ENCODE results near the gene NTSR1. TPM values are rescaled to one million over a fixed set of nuclear protein-coding genes. Genes with fewer than 3 reads are reported as not detected.

Gene NTSR1
- polyA plus RNA-seq, 1 donor from 2014 or later = 0.05 TPM

DNA sequence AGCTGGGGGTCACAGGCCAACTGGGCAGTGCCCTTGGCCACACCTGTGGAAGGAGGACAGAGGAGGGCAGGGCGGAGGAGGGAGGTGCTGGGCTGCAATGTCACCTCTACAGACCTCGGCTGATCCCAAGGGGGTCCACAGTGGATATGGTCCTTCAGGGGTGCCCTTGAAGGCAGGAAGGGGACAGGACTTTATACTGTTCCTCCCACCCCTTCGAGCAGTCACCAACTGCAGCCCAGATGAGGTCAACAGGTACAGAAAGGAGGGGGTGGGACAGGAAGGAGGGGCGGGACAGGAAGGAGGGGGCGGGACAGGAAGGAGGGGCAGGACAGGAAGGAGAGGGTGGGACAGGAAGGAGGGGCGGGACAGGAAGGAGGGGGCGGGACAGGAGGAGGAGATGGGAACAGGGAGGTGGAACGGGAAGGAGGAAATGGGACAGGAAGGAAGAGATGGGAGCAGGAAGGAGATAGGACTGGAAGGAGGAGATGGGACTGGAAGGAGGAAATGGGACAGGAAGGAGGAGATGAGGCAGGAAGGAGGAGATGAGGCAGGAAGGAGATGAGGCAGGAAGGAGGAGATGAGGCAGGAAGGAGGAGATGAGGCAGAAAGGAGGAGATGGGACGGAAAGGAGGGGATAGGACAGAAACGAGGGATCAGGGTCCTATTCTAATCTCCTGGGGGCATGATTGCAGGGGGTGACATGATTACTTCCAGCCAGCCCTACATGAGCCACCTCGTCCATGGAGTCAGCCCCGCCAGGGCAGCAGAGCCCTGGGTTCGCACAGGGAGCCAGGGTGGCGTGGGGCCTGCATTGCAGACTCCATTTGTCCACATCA, 68.3 kb downstream of the NTSR1 start:
- H3K9me3 ChIP-seq (ENCODE audit: low read length) = no peaks in the 10 kb centered on the region
- H3K79me2 ChIP-seq (replicated peaks; ENCODE audit: insufficient read depth, low read length) = no peaks in the 10 kb centered on the region
- H4K20me1 ChIP-seq (ENCODE audit: insufficient read depth) = no peaks in the 10 kb centered on the region
- TF ChIP-seq EP300 (conservative IDR thresholded peaks at IDR 0.05; ENCODE audit: poor library complexity, severe bottlenecking) (no peak), POLR2AphosphoS5 (IDR thresholded peaks at IDR 0.05) (no peak), TAF1 (IDR thresholded peaks at IDR 0.05; ENCODE audit: low read depth) (no peak)
- TF ChIP-seq, protein P1, sequence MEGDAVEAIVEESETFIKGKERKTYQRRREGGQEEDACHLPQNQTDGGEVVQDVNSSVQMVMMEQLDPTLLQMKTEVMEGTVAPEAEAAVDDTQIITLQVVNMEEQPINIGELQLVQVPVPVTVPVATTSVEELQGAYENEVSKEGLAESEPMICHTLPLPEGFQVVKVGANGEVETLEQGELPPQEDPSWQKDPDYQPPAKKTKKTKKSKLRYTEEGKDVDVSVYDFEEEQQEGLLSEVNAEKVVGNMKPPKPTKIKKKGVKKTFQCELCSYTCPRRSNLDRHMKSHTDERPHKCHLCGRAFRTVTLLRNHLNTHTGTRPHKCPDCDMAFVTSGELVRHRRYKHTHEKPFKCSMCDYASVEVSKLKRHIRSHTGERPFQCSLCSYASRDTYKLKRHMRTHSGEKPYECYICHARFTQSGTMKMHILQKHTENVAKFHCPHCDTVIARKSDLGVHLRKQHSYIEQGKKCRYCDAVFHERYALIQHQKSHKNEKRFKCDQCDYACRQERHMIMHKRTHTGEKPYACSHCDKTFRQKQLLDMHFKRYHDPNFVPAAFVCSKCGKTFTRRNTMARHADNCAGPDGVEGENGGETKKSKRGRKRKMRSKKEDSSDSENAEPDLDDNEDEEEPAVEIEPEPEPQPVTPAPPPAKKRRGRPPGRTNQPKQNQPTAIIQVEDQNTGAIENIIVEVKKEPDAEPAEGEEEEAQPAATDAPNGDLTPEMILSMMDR (IDR thresholded peaks at IDR 0.05; ENCODE audit: poor library complexity, severe bottlenecking) = no peak
- H2AFZ ChIP-seq (ENCODE audit: low read depth, low read length) = no peak overlapping the region
- no peak overlapping the region for H3K9ac ChIP-seq (ENCODE audit: low read length)
- H3K36me3 ChIP-seq (ENCODE audit: insufficient read depth, low read length) = no peaks in the 10 kb centered on the region
- no peaks in the 10 kb centered on the region for H3K9me2 ChIP-seq (ENCODE audit: insufficient read depth, low read length)
- no peak overlapping the region for H3K4me3 ChIP-seq (ENCODE audit: low read length)
- no peak overlapping the region for H3K4me2 ChIP-seq (ENCODE audit: low read length)
- H3F3A ChIP-seq (ENCODE audit: insufficient read depth, low read length, poor library complexity, severe bottlenecking) = no peaks in the 10 kb centered on the region
- no peaks in the 10 kb centered on the region for H3K27me3 ChIP-seq (ENCODE audit: insufficient read depth, low read depth, low read length)
- H3K27ac ChIP-seq (ENCODE audit: low read length) = no peak overlapping the region

DNA sequence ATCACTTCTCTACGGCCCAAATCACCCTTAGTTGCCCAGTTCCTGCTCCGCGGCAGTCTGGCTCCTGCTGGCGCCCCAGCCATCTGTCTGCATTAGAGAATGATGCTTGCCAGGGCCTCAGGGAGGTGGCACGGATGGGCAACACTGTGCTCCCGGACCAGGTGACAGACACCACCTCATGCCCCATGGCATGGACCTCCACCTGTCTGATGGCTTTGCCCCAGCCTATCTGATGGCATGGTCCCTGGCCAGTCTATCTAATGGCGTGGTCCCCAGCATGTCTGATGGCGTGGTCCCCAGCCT, 68.8 kb downstream of the NTSR1 start:
- Histone ChIP-seq H3K4me2 (ENCODE audit: low read length) (no peak overlapping the region), H3K9me3 (ENCODE audit: low read length) (no peaks in the 10 kb centered on the region), H3K36me3 (ENCODE audit: insufficient read depth, low read length) (no peaks in the 10 kb centered on the region), H3K9me2 (ENCODE audit: insufficient read depth, low read length) (no peaks in the 10 kb centered on the region), H3K79me2 (replicated peaks; ENCODE audit: insufficient read depth, low read length) (no peaks in the 10 kb centered on the region), H3F3A (ENCODE audit: insufficient read depth, low read length, poor library complexity, severe bottlenecking) (no peaks in the 10 kb centered on the region), H3K27me3 (ENCODE audit: insufficient read depth, low read depth, low read length) (no peaks in the 10 kb centered on the region), H4K20me1 (ENCODE audit: insufficient read depth) (no peaks in the 10 kb centered on the region), H2AFZ (ENCODE audit: low read depth, low read length) (no peak overlapping the region), H3K9ac (ENCODE audit: low read length) (no peak overlapping the region), H3K4me3 (ENCODE audit: low read length) (no peak overlapping the region), H3K27ac (ENCODE audit: low read length) (no peak overlapping the region)
- TF ChIP-seq EZH2 (IDR thresholded peaks at IDR 0.05; ENCODE audit: borderline replicate concordance, insufficient read depth, low read length, poor library complexity, severe bottlenecking) (no peak), TAF1 (IDR thresholded peaks at IDR 0.05; ENCODE audit: low read depth) (no peak), MXI1 (conservative IDR thresholded peaks at IDR 0.05; ENCODE audit: poor library complexity, severe bottlenecking) (no peak), POLR2AphosphoS5 (IDR thresholded peaks at IDR 0.05) (no peak), RAD21 (conservative IDR thresholded peaks at IDR 0.05) (no peak), EP300 (conservative IDR thresholded peaks at IDR 0.05; ENCODE audit: poor library complexity, severe bottlenecking) (no peak), SMC3 (conservative IDR thresholded peaks at IDR 0.05; ENCODE audit: poor library complexity) (no peak)
- TF ChIP-seq, protein P2, sequence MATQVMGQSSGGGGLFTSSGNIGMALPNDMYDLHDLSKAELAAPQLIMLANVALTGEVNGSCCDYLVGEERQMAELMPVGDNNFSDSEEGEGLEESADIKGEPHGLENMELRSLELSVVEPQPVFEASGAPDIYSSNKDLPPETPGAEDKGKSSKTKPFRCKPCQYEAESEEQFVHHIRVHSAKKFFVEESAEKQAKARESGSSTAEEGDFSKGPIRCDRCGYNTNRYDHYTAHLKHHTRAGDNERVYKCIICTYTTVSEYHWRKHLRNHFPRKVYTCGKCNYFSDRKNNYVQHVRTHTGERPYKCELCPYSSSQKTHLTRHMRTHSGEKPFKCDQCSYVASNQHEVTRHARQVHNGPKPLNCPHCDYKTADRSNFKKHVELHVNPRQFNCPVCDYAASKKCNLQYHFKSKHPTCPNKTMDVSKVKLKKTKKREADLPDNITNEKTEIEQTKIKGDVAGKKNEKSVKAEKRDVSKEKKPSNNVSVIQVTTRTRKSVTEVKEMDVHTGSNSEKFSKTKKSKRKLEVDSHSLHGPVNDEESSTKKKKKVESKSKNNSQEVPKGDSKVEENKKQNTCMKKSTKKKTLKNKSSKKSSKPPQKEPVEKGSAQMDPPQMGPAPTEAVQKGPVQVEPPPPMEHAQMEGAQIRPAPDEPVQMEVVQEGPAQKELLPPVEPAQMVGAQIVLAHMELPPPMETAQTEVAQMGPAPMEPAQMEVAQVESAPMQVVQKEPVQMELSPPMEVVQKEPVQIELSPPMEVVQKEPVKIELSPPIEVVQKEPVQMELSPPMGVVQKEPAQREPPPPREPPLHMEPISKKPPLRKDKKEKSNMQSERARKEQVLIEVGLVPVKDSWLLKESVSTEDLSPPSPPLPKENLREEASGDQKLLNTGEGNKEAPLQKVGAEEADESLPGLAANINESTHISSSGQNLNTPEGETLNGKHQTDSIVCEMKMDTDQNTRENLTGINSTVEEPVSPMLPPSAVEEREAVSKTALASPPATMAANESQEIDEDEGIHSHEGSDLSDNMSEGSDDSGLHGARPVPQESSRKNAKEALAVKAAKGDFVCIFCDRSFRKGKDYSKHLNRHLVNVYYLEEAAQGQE (IDR thresholded peaks at IDR 0.05; ENCODE audit: borderline replicate concordance) = no peak
- TF ChIP-seq, protein P1 (IDR thresholded peaks at IDR 0.05; ENCODE audit: poor library complexity, severe bottlenecking) = no peak

Measured in neural cell (in vitro differentiated cells).